Measurements from ENCODE around the gene ATXN1.

DNA sequence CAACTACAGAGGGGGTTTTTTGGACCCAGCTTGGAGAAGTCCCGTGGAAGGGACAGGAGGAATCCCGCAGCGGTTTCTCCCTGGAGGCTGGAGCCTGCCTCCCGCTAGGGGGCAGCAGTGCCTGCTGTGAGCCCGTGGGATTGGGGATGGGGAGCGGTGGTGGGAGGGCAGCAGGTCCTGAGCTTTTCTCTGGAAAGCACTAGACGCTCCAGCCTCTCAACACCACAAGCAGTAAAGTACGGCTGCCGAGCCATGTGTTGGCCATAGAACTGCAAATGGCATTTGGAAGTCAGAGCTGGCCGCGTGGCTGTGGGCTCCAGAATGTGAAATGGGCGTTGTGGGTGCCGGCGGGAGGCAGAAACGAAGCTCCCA, 475.1 kb downstream of the ATXN1 start:
- TF ChIP-seq CTCF (IDR thresholded peaks at IDR 0.05; ENCODE audit: insufficient read depth, low read length, poor library complexity, severe bottlenecking), result peak; percentile 92
- TF ChIP-seq EZH2phosphoT487 (conservative IDR thresholded peaks at IDR 0.05; ENCODE audit: low read length), result no peak
